ENCODE data around the gene LHX8.

LHX8 gene

GRCh38 chr1:75130865-75131564, 3.2 kb upstream of the LHX8 start:
- Histone ChIP-seq H3K4me3 (ENCODE audit: low read length) (no peak overlapping the region), H3K4me1 (ENCODE audit: control insufficient read depth, low read length) (no peaks in the 10 kb centered on the region), H3K9me2 (replicated peaks; ENCODE audit: control insufficient read depth, low read length) (no peaks in the 10 kb centered on the region)

GRCh38 chr1:75131565-75132241, 2.5 kb upstream of the LHX8 start:
- Histone ChIP-seq H3K4me1 (ENCODE audit: control insufficient read depth, low read length) (no peaks in the 10 kb centered on the region), H3F3A (ENCODE audit: control insufficient read depth, insufficient read depth) (no peaks in the 10 kb centered on the region), H3K79me2 (ENCODE audit: control insufficient read depth, low read length) (no peaks in the 10 kb centered on the region), H3K27ac (ENCODE audit: low read depth, low read length) (no peak overlapping the region), H3K4me2 (ENCODE audit: low read length) (no peak overlapping the region), H3K27me3 (ENCODE audit: control insufficient read depth, low read length) (peaks cover 25% of the 10 kb centered on the region), H3K9me3 (ENCODE audit: control insufficient read depth, insufficient read depth, low read length) (no peaks in the 10 kb centered on the region; the same call in 1 of the 2 replicates), H3K9me2 (replicated peaks; ENCODE audit: control insufficient read depth, low read length) (no peaks in the 10 kb centered on the region), H3K4me3 (ENCODE audit: low read length) (no peak overlapping the region), H4K20me1 (ENCODE audit: control insufficient read depth, insufficient read depth, low read depth, low read length) (no peaks in the 10 kb centered on the region), H3K36me3 (ENCODE audit: control insufficient read depth, low read length) (no peaks in the 10 kb centered on the region)
- TF ChIP-seq, protein P1, sequence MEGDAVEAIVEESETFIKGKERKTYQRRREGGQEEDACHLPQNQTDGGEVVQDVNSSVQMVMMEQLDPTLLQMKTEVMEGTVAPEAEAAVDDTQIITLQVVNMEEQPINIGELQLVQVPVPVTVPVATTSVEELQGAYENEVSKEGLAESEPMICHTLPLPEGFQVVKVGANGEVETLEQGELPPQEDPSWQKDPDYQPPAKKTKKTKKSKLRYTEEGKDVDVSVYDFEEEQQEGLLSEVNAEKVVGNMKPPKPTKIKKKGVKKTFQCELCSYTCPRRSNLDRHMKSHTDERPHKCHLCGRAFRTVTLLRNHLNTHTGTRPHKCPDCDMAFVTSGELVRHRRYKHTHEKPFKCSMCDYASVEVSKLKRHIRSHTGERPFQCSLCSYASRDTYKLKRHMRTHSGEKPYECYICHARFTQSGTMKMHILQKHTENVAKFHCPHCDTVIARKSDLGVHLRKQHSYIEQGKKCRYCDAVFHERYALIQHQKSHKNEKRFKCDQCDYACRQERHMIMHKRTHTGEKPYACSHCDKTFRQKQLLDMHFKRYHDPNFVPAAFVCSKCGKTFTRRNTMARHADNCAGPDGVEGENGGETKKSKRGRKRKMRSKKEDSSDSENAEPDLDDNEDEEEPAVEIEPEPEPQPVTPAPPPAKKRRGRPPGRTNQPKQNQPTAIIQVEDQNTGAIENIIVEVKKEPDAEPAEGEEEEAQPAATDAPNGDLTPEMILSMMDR (IDR thresholded peaks at IDR 0.05; ENCODE audit: low read depth, low read length, poor library complexity, severe bottlenecking) = no peak
- no peak for TF ChIP-seq EZH2phosphoT487 (IDR thresholded peaks at IDR 0.05; ENCODE audit: borderline replicate concordance, low read length)

More at GRCh38 chr1:75130865-75131564, 3.2 kb upstream of the LHX8 start:
- Histone ChIP-seq H3K36me3 (ENCODE audit: control insufficient read depth, low read length) (no peaks in the 10 kb centered on the region), H3K9me3 (ENCODE audit: control insufficient read depth, insufficient read depth, low read length) (no peaks in the 10 kb centered on the region; the same call in 1 of the 2 replicates), H3K27me3 (ENCODE audit: control insufficient read depth, low read length) (peaks cover 25% of the 10 kb centered on the region), H4K20me1 (ENCODE audit: control insufficient read depth, insufficient read depth, low read depth, low read length) (no peaks in the 10 kb centered on the region), H3K79me2 (ENCODE audit: control insufficient read depth, low read length) (no peaks in the 10 kb centered on the region), H3K4me2 (ENCODE audit: low read length) (no peak overlapping the region), H3F3A (ENCODE audit: control insufficient read depth, insufficient read depth) (no peaks in the 10 kb centered on the region), H3K27ac (ENCODE audit: low read depth, low read length) (no peak overlapping the region)
- TF ChIP-seq, protein P1 (IDR thresholded peaks at IDR 0.05; ENCODE audit: low read depth, low read length, poor library complexity, severe bottlenecking) = no peak
- no peak for TF ChIP-seq EZH2phosphoT487 (IDR thresholded peaks at IDR 0.05; ENCODE audit: borderline replicate concordance, low read length)

DNA sequence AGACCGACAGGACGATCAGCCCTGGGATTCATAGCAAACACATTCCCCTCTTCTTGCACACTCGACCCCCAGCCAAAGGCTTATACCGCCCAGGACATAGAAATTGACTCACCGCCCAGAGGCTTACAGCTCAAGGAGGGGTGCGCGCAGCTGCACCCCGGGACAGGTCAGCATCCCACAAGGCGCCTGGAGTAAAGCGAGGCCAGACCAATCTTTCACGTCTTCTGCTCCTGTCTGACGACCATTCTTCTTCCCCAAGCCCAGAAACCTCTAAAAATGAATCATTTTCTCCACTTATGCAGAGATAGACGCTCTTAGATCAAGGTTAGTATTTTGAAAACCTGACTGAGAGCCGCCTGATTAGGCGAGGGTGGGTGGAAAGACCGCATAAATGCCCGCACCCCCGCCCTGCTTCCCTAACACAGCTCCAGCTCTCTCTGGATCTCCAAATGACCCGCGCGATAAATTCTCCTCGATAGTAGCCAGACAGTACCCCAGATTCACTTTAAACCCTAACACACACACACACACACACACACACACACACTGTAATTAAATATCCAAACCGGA, 1.9 kb upstream of the LHX8 start:
- H3K4me3 ChIP-seq (ENCODE audit: low read length) = no peak overlapping the region

More for the DNA sequence above, 1.9 kb upstream of the LHX8 start:
- H3K9me3 ChIP-seq (ENCODE audit: control insufficient read depth, insufficient read depth, low read length) = no peaks in the 10 kb centered on the region; the same call in 1 of the 2 replicates
- no peaks in the 10 kb centered on the region for H3K9me2 ChIP-seq (replicated peaks; ENCODE audit: control insufficient read depth, low read length)
- H4K20me1 ChIP-seq (ENCODE audit: control insufficient read depth, insufficient read depth, low read depth, low read length) = no peaks in the 10 kb centered on the region
- no peaks in the 10 kb centered on the region for H3K4me1 ChIP-seq (ENCODE audit: control insufficient read depth, low read length)
- TF ChIP-seq EZH2phosphoT487 (IDR thresholded peaks at IDR 0.05; ENCODE audit: borderline replicate concordance, low read length) = no peak
- TF ChIP-seq, protein P1 (IDR thresholded peaks at IDR 0.05; ENCODE audit: low read depth, low read length, poor library complexity, severe bottlenecking) = no peak
- no peak overlapping the region for H3K27ac ChIP-seq (ENCODE audit: low read depth, low read length)
- no peaks in the 10 kb centered on the region for H3K36me3 ChIP-seq (ENCODE audit: control insufficient read depth, low read length)
- no peaks in the 10 kb centered on the region for H3K79me2 ChIP-seq (ENCODE audit: control insufficient read depth, low read length)
- peaks cover 29% of the 10 kb centered on the region for H3K27me3 ChIP-seq (ENCODE audit: control insufficient read depth, low read length)
- no peaks in the 10 kb centered on the region for H3F3A ChIP-seq (ENCODE audit: control insufficient read depth, insufficient read depth)
- H3K4me2 ChIP-seq (ENCODE audit: low read length) = no peak overlapping the region
